CD4-positive, alpha-beta T cell treated with Interleukin-6 at 100 ng/mL for 8 hours (primary cell): Measurements from ENCODE around the gene SPRY1.

Source experiments
- DNase-seq: peaks from one replicate; pipeline ENCODE4 v3.0.0-alpha.2; 2020; ENCODE audit warnings: mixed read lengths, low spot score

The SPRY1 gene

GRCh38 chr4:123444290-123444731 lies 47.7 kb downstream of the SPRY1 start:
- peak; percentile 11 for DNase-seq

- no peak for DNase-seq
Measured at GRCh38 chr4:123446865-123447474, 50.4 kb downstream of the SPRY1 start.

- no peak for DNase-seq
Measured at GRCh38 chr4:123449362-123449761, 52.8 kb downstream of the SPRY1 start.

GRCh38 chr4:123449780-123450179 lies 53.2 kb downstream of the SPRY1 start:
- no peak for DNase-seq

GRCh38 chr4:123450393-123450792 lies 53.8 kb downstream of the SPRY1 start:
- DNase-seq, result no peak

- DNase-seq, result no peak
Measured at GRCh38 chr4:123452616-123453015, 56.0 kb downstream of the SPRY1 start.

- no peak for DNase-seq
Measured at GRCh38 chr4:123453061-123453680, 56.6 kb downstream of the SPRY1 start.
